ENCODE measurements around the gene LOC101059915.
"Not testable (repeated sequence)": the region's sequence is repeated elsewhere in the genome, so short reads cannot be mapped to it uniquely, and the experiment has no call there.

The LOC101059915 gene

DNA sequence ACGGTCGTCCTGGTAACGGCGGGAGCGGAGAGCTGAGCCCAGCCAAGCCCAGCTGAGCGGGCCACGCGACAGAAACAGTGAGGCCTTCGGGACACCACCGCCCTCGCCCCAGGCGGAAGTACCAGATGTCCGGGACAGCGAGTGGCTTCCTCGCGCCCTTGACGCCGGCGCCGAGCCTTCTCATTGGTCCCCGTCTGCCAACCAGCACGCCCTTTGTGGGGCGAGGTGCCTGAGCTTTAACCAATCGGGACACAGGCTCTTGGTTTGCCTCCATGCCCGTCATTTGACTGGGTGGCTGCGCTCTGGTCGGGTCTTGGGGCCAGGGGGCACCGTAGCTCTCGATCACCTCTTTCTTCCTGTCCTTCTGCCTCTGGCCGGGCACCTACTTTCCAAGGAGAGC, 50.8 kb downstream of the LOC101059915 start, which contains the start of gene CXorf49:
Gene CXorf49, minus strand, starts transcription at position 101 of the 400 bp plus-strand sequence. CDS start 134 bp downstream, outside the sequence.
- H3K18ac ChIP-seq (ENCODE audit: insufficient read length, low read depth, low read length); H2AK5ac ChIP-seq (ENCODE audit: insufficient read length, low read length); H2BK5ac ChIP-seq (ENCODE audit: insufficient read length, low read length); H3K27ac Mint-ChIP-seq; H3K79me1 ChIP-seq (ENCODE audit: insufficient read depth, low read depth, low read length, poor library complexity, severe bottlenecking); H3K9ac ChIP-seq (ENCODE audit: extremely low read depth, insufficient read length, low read length); H2AFZ ChIP-seq (ENCODE audit: low read length); H3K9me3 ChIP-seq (ENCODE audit: control insufficient read depth, low read depth, low read length); H4K20me1 ChIP-seq (ENCODE audit: control insufficient read depth, insufficient read depth, insufficient read length); H3K36me3 Mint-ChIP-seq (ENCODE audit: insufficient read depth in 1 of 3, low read depth in 3 of 3); H3K9me3 Mint-ChIP-seq; H3K23me2 ChIP-seq (ENCODE audit: insufficient read length, low read depth, low read length, poor library complexity, severe bottlenecking); H2BK120ac ChIP-seq (ENCODE audit: low read depth, low read length, poor library complexity, severe bottlenecking); H3K4ac ChIP-seq (ENCODE audit: low read depth, low read length); H3K23ac ChIP-seq (ENCODE audit: insufficient read length, low read depth, low read length); H2BK15ac ChIP-seq (ENCODE audit: low read depth, low read length); H4K91ac ChIP-seq (ENCODE audit: insufficient read length, low read depth, low read length); H2BK20ac ChIP-seq (ENCODE audit: low read depth, low read length, poor library complexity, severe bottlenecking); H3K27me3 ChIP-seq (ENCODE audit: insufficient read depth, low read length); DNase-seq; H4K8ac ChIP-seq (replicated peaks; ENCODE audit: insufficient read length, low read depth, low read length); H3K56ac ChIP-seq (ENCODE audit: insufficient read length, low read depth, low read length); H3K4me3 Mint-ChIP-seq; H3K4me1 ChIP-seq (ENCODE audit: insufficient read depth, low read length); H3K27ac ChIP-seq (ENCODE audit: insufficient read length, low read depth, low read length); H2BK12ac ChIP-seq (ENCODE audit: insufficient read length, low read depth, low read length); H3K4me1 Mint-ChIP-seq; H3K14ac ChIP-seq (ENCODE audit: insufficient read depth, low read length); H4K5ac ChIP-seq (ENCODE audit: insufficient read length, low read depth, low read length); H3T11ph ChIP-seq (ENCODE audit: low read length); H3K27me3 Mint-ChIP-seq (ENCODE audit: low read depth); H3K79me2 ChIP-seq (ENCODE audit: insufficient read depth, low read length); H3K4me2 ChIP-seq (ENCODE audit: insufficient read depth, insufficient read length, low read length): not testable (repeated sequence)
- WGBS (ENCODE audit: extremely low coverage, insufficient read length, low lambda C conversion rate) = no CpG with 5 or more reads among the region's 30 CpGs

DNA sequence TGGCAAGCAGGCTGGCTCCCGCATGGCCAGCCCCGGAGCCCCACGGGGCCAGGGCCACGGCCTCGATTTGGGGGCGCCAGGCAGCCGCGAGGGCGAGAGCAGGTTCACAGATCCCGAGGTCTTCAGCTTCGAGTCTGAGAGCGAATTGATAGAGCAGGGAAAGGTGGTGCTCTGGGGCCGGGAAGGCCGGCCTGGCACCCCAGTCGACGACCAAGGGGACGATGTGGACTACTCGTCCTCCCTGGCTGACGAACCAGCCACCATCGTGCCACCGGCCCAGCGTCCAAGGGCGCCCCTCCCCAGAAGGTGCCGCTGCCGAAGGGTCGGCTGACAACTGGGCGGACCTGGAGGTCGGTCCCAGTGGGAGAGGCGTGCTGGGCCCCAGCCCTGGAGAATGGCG, 51.8 kb downstream of the LOC101059915 start:
- H3K27ac Mint-ChIP-seq; H3K27me3 Mint-ChIP-seq (ENCODE audit: low read depth): not testable (repeated sequence)
- no CpG with 5 or more reads among the region's 30 CpGs for WGBS (ENCODE audit: extremely low coverage, insufficient read length, low lambda C conversion rate)

More for the DNA sequence above, 51.8 kb downstream of the LOC101059915 start:
- H4K91ac ChIP-seq (ENCODE audit: insufficient read length, low read depth, low read length); H3K27ac ChIP-seq (ENCODE audit: insufficient read length, low read depth, low read length); H3K14ac ChIP-seq (ENCODE audit: insufficient read depth, low read length); H2BK5ac ChIP-seq (ENCODE audit: insufficient read length, low read length); H4K5ac ChIP-seq (ENCODE audit: insufficient read length, low read depth, low read length); H3K9ac ChIP-seq (ENCODE audit: extremely low read depth, insufficient read length, low read length); H4K20me1 ChIP-seq (ENCODE audit: control insufficient read depth, insufficient read depth, insufficient read length); H3K9me3 Mint-ChIP-seq; H3K4me3 Mint-ChIP-seq; H3K4me1 Mint-ChIP-seq; H3K4me1 ChIP-seq (ENCODE audit: insufficient read depth, low read length); H3K23ac ChIP-seq (ENCODE audit: insufficient read length, low read depth, low read length); H4K8ac ChIP-seq (replicated peaks; ENCODE audit: insufficient read length, low read depth, low read length); H2BK15ac ChIP-seq (ENCODE audit: low read depth, low read length); H3K56ac ChIP-seq (ENCODE audit: insufficient read length, low read depth, low read length); H3K9me3 ChIP-seq (ENCODE audit: control insufficient read depth, low read depth, low read length); H2BK12ac ChIP-seq (ENCODE audit: insufficient read length, low read depth, low read length); H2AK5ac ChIP-seq (ENCODE audit: insufficient read length, low read length); H3K4ac ChIP-seq (ENCODE audit: low read depth, low read length); H3K23me2 ChIP-seq (ENCODE audit: insufficient read length, low read depth, low read length, poor library complexity, severe bottlenecking); DNase-seq; H3K36me3 Mint-ChIP-seq (ENCODE audit: insufficient read depth in 1 of 3, low read depth in 3 of 3); H3K4me2 ChIP-seq (ENCODE audit: insufficient read depth, insufficient read length, low read length); H3K18ac ChIP-seq (ENCODE audit: insufficient read length, low read depth, low read length); H2BK120ac ChIP-seq (ENCODE audit: low read depth, low read length, poor library complexity, severe bottlenecking); H3K27me3 ChIP-seq (ENCODE audit: insufficient read depth, low read length); H3T11ph ChIP-seq (ENCODE audit: low read length); H3K79me2 ChIP-seq (ENCODE audit: insufficient read depth, low read length); H3K79me1 ChIP-seq (ENCODE audit: insufficient read depth, low read depth, low read length, poor library complexity, severe bottlenecking); H2BK20ac ChIP-seq (ENCODE audit: low read depth, low read length, poor library complexity, severe bottlenecking); H2AFZ ChIP-seq (ENCODE audit: low read length): not testable (repeated sequence)
